ENCODE results near the gene SEPSECS. TPM values are rescaled to one million over a fixed set of nuclear protein-coding genes. Genes with fewer than 3 reads are reported as not detected.

Gene SEPSECS
- total and polyA plus RNA-seq, 2 donors from 2014 or later: 7.3 to 13.8 TPM

GRCh38 chr4:25117716-25118472 is 42.4 kb downstream of the SEPSECS start:
- TF ChIP-seq CTCF (IDR thresholded peaks at IDR 0.05; ENCODE audit: borderline replicate concordance, extremely low read depth, insufficient read depth): no peak
- H3K4me3 ChIP-seq (ENCODE audit: low read length in 3 of 3): no peak overlapping the region
- no peak for FAIRE-seq

GRCh38 chr4:25117274-25117673 is 43.0 kb downstream of the SEPSECS start:
- no peaks in the 10 kb centered on the region for H3K4me1 ChIP-seq (ENCODE audit: control insufficient read depth in 2 of 3, insufficient read depth in 2 of 3, low read depth in 1 of 3, low read length in 3 of 3)
- H3K27me3 ChIP-seq (ENCODE audit: control insufficient read depth, insufficient read depth, low read length): no peaks in the 10 kb centered on the region
- no peak for DNase-seq
- no peak overlapping the region for H3K27ac ChIP-seq (ENCODE audit: low read depth in 2 of 2, low read length in 2 of 2)
- no peaks in the 10 kb centered on the region for H3K36me3 ChIP-seq (ENCODE audit: control insufficient read depth in 2 of 3, insufficient read depth in 3 of 3, low read length in 3 of 3)
- intact Hi-C loops (cut with DNase I): no loop called here
- no peaks in the 10 kb centered on the region for H3K9me3 ChIP-seq (ENCODE audit: control insufficient read depth in 2 of 3, insufficient read depth in 1 of 3, low read length in 3 of 3)
- no peak overlapping the region for H3K9ac ChIP-seq (ENCODE audit: low read length in 3 of 3)
- no peak for FAIRE-seq
- no peak for TF ChIP-seq CTCF (IDR thresholded peaks at IDR 0.05; ENCODE audit: borderline replicate concordance, extremely low read depth, insufficient read depth)
- no peak overlapping the region for H3K4me3 ChIP-seq (ENCODE audit: low read length in 3 of 3)

More at GRCh38 chr4:25117716-25118472, 42.4 kb downstream of the SEPSECS start:
- H3K9ac ChIP-seq (ENCODE audit: low read length in 3 of 3): no peak overlapping the region
- H3K27ac ChIP-seq (ENCODE audit: low read depth in 2 of 2, low read length in 2 of 2): no peak overlapping the region
- H3K4me1 ChIP-seq (ENCODE audit: control insufficient read depth in 2 of 3, insufficient read depth in 2 of 3, low read depth in 1 of 3, low read length in 3 of 3): no peaks in the 10 kb centered on the region
- H3K36me3 ChIP-seq (ENCODE audit: control insufficient read depth in 2 of 3, insufficient read depth in 3 of 3, low read length in 3 of 3): peaks cover 0 to 2% (median 0%) of the 10 kb centered on the region in 3 donors
- DNase-seq: no peak
- H3K9me3 ChIP-seq (ENCODE audit: control insufficient read depth in 2 of 3, insufficient read depth in 1 of 3, low read length in 3 of 3): no peaks in the 10 kb centered on the region
- intact Hi-C loops (cut with DNase I): no loop called here
- no peaks in the 10 kb centered on the region for H3K27me3 ChIP-seq (ENCODE audit: control insufficient read depth, insufficient read depth, low read length)

GRCh38 chr4:25113915-25114904 is 46.0 kb downstream of the SEPSECS start:
- Histone ChIP-seq H3K27me3 (ENCODE audit: control insufficient read depth, insufficient read depth, low read length) (no peaks in the 10 kb centered on the region), H3K36me3 (ENCODE audit: control insufficient read depth in 2 of 3, insufficient read depth in 3 of 3, low read length in 3 of 3) (no peaks in the 10 kb centered on the region), H3K9ac (ENCODE audit: low read length in 3 of 3) (no peak overlapping the region), H3K27ac (ENCODE audit: low read depth in 2 of 2, low read length in 2 of 2) (no peak overlapping the region), H3K4me1 (ENCODE audit: control insufficient read depth in 2 of 3, insufficient read depth in 2 of 3, low read depth in 1 of 3, low read length in 3 of 3) (no peaks in the 10 kb centered on the region), H3K4me3 (ENCODE audit: low read length in 3 of 3) (no peak overlapping the region), H3K9me3 (ENCODE audit: control insufficient read depth in 2 of 3, insufficient read depth in 1 of 3, low read length in 3 of 3) (no peaks in the 10 kb centered on the region)
- intact Hi-C loops (cut with DNase I): no loop called here
- FAIRE-seq: no peak
- no peak for TF ChIP-seq CTCF (IDR thresholded peaks at IDR 0.05; ENCODE audit: borderline replicate concordance, extremely low read depth, insufficient read depth)
- DNase-seq: no peak

Measured in kidney (tissue), 14 donors.